ENCODE measurements around the gene MAPK8.

The MAPK8 gene

GRCh38 chr10:48467669-48468068, 161.2 kb downstream of the MAPK8 start:
- H3K4me3 ChIP-seq (ENCODE audit: low read length): no peak overlapping the region
- no peak for DNase-seq (ENCODE audit: low read depth)
- TF ChIP-seq CTCF (conservative IDR thresholded peaks at IDR 0.05; ENCODE audit: low read length): no peak

GRCh38 chr10:48468130-48468790, 161.8 kb downstream of the MAPK8 start:
- TF ChIP-seq CTCF (conservative IDR thresholded peaks at IDR 0.05; ENCODE audit: low read length): no peak
- no peak for DNase-seq (ENCODE audit: low read depth)
- H3K4me3 ChIP-seq (ENCODE audit: low read length): no peak overlapping the region

- no peak for DNase-seq (ENCODE audit: low read depth)
- no peak for TF ChIP-seq CTCF (conservative IDR thresholded peaks at IDR 0.05; ENCODE audit: low read length)
- no peak overlapping the region for H3K4me3 ChIP-seq (ENCODE audit: low read length)
Measured at GRCh38 chr10:48468866-48469511, 162.5 kb downstream of the MAPK8 start.

- no peak for DNase-seq (ENCODE audit: low read depth)
- TF ChIP-seq CTCF (conservative IDR thresholded peaks at IDR 0.05; ENCODE audit: low read length): no peak
- no peak overlapping the region for H3K4me3 ChIP-seq (ENCODE audit: low read length)
Measured at GRCh38 chr10:48469516-48470020, 163.1 kb downstream of the MAPK8 start.

- no peak for TF ChIP-seq CTCF (conservative IDR thresholded peaks at IDR 0.05; ENCODE audit: low read length)
- no peak overlapping the region for H3K4me3 ChIP-seq (ENCODE audit: low read length)
- DNase-seq (ENCODE audit: low read depth): no peak
Measured at GRCh38 chr10:48470115-48470892, 163.8 kb downstream of the MAPK8 start.

GRCh38 chr10:48470893-48471805, 164.7 kb downstream of the MAPK8 start:
- TF ChIP-seq CTCF (conservative IDR thresholded peaks at IDR 0.05; ENCODE audit: low read length): no peak
- H3K4me3 ChIP-seq (ENCODE audit: low read length): no peak overlapping the region
- DNase-seq (ENCODE audit: low read depth): peak; percentile 33

Data from AG10803 (cell line).